IMR-90 (cell line): ENCODE data around the gene GGNBP2. TPM values are rescaled to one million over a fixed set of nuclear protein-coding genes. Genes with fewer than 3 reads are reported as not detected.

Experiments used
- ATAC-seq: fragments of 200-7000 bp; cut with Tn5 transposase; 2 replicates; pipeline ENCODE4 v1.9.1; 2020; ENCODE audit warnings: low read depth, mild to moderate bottlenecking, moderate library complexity
- BruUV-seq: library from RNA; stranded (reverse); fragments of 400-500 nt; replicated peaks from 2 replicates; lab custom pipeline; 2021; lab: Mats Ljungman, UMichigan
- CTCF ChIA-PET: fragments of 300-600 bp; formaldehyde crosslinking; extraction: SDS; loops from one replicate; lab custom pipeline; 2021; ENCODE audit warnings: antibody characterized with exemption; lab: Yijun Ruan, JAX
- POLR2A ChIA-PET: fragments of 300-600 bp; sonication (Branson Sonifier 250); formaldehyde crosslinking; loops from one replicate; lab custom pipeline; 2022; ENCODE audit warnings: antibody characterized with exemption; ENCODE audit not compliant: unreplicated experiment; lab: Charles Lee
- DNase-seq: peaks from one replicate; pipeline ENCODE4 v3.0.0; 2013
- H2AFZ ChIP-seq: replicated peaks from 2 replicates; pipeline ENCODE3; 2013; ENCODE audit warnings: low read length, mild to moderate bottlenecking; ENCODE audit not compliant: poor library complexity
- H2AK5ac ChIP-seq: 2 replicates; pipeline ENCODE4 v1.6.1; 2013; ENCODE audit warnings: low read depth, low read length, inconsistent platforms
- H2AK9ac ChIP-seq: replicated peaks from 2 replicates; pipeline ENCODE3; 2013; ENCODE audit warnings: mild to moderate bottlenecking, low read depth, low read length, moderate library complexity; ENCODE audit not compliant: poor library complexity
- H2BK120ac ChIP-seq: 2 replicates; pipeline ENCODE4 v1.6.1; 2013; ENCODE audit warnings: low read depth, low read length, inconsistent platforms
- H2BK15ac ChIP-seq: 3 replicates; pipeline ENCODE4 v1.6.1; 2013; ENCODE audit warnings: low read depth, low read length, inconsistent platforms
- H2BK20ac ChIP-seq: 2 replicates; pipeline ENCODE4 v1.6.1; 2013; ENCODE audit warnings: low read depth, mild to moderate bottlenecking, inconsistent platforms, low read length, moderate library complexity
- H2BK5ac ChIP-seq: 2 replicates; pipeline ENCODE4 v1.6.1; 2013; ENCODE audit warnings: mild to moderate bottlenecking, low read depth, low read length, inconsistent platforms; ENCODE audit not compliant: poor library complexity, severe bottlenecking
- H3K14ac ChIP-seq: replicated peaks from 2 replicates; pipeline ENCODE4 v1.6.1; 2013; ENCODE audit warnings: low read depth, low read length, inconsistent platforms
- H3K18ac ChIP-seq: 2 replicates; pipeline ENCODE4 v1.6.1; 2013; ENCODE audit warnings: low read depth, low read length, control low read depth
- H3K23ac ChIP-seq: 2 replicates; pipeline ENCODE4 v1.6.1; 2013; ENCODE audit warnings: low read depth, low read length, inconsistent platforms
- H3K27ac ChIP-seq: 2 replicates; pipeline ENCODE4 v1.5.1; 2013; ENCODE audit warnings: mild to moderate bottlenecking, control low read depth, low read length; ENCODE audit not compliant: insufficient read depth
- H3K27me3 ChIP-seq: 2 replicates; pipeline ENCODE4 v1.6.1; 2013; ENCODE audit warnings: low read length; ENCODE audit not compliant: control insufficient read depth, insufficient read depth
- H3K36me3 ChIP-seq: 2 replicates; pipeline ENCODE4 v1.6.1; 2013; ENCODE audit warnings: low read length, mixed read lengths; ENCODE audit not compliant: control insufficient read depth, insufficient read depth
- H3K4ac ChIP-seq: 2 replicates; pipeline ENCODE4 v1.6.1; 2013; ENCODE audit warnings: low read depth, low read length, inconsistent platforms
- H3K4me1 ChIP-seq: 2 replicates; pipeline ENCODE4 v1.6.1; 2013; ENCODE audit warnings: low read length, mixed read lengths; ENCODE audit not compliant: control insufficient read depth, insufficient read depth
- H3K4me2 ChIP-seq: 2 replicates; pipeline ENCODE4 v1.6.1; 2013; ENCODE audit warnings: low read depth, mild to moderate bottlenecking, control low read depth, low read length, moderate library complexity
- H3K4me3 ChIP-seq: 2 replicates; pipeline ENCODE4 v1.5.1; 2013; ENCODE audit warnings: low read depth, mild to moderate bottlenecking, control low read depth, low read length, moderate library complexity; ENCODE audit not compliant: insufficient read depth
- H3K56ac ChIP-seq: 2 replicates; pipeline ENCODE4 v1.6.1; 2013; ENCODE audit warnings: low read length, inconsistent platforms; ENCODE audit not compliant: insufficient read depth; ENCODE audit errors: extremely low read depth
- H3K79me1 ChIP-seq, 2 experiments: 2 replicates each; pipeline ENCODE4 v1.6.1; 2013; ENCODE audit warnings: low read length in 2 of 2, inconsistent platforms in 1 of 2, low read depth in 1 of 2
- H3K9ac ChIP-seq: 2 replicates; pipeline ENCODE4 v1.6.1; 2013; ENCODE audit warnings: low read depth, low read length, control low read depth
- H3K9me1 ChIP-seq: 2 replicates; pipeline ENCODE4 v1.6.1; 2013; ENCODE audit warnings: low read length, inconsistent platforms; ENCODE audit not compliant: insufficient read depth
- H3K9me3 ChIP-seq: 2 replicates; pipeline ENCODE4 v1.6.1; 2013; ENCODE audit warnings: low read length; ENCODE audit not compliant: control insufficient read depth, insufficient read depth
- H4K20me1 ChIP-seq: 2 replicates; pipeline ENCODE4 v1.6.1; 2013; ENCODE audit warnings: low read length, inconsistent platforms; ENCODE audit not compliant: insufficient read depth
- H4K5ac ChIP-seq: 2 replicates; pipeline ENCODE4 v1.6.1; 2013; ENCODE audit warnings: mild to moderate bottlenecking, low read depth, low read length, control low read depth
- H4K8ac ChIP-seq, 2 experiments: 2 replicates each; pipeline ENCODE4 v1.6.1; 2013; ENCODE audit warnings: low read depth in 2 of 2, low read length in 2 of 2, control low read depth in 1 of 2, inconsistent platforms in 1 of 2
- H4K91ac ChIP-seq: 2 replicates; pipeline ENCODE4 v1.6.1; 2013; ENCODE audit warnings: low read depth, low read length, inconsistent platforms; ENCODE audit not compliant: insufficient read depth
- BHLHE40 ChIP-seq: fragments of 150-350 bp; IDR thresholded peaks from 2 replicates; pipeline ENCODE4 v1.6.1; 2016; ENCODE audit warnings: mild to moderate bottlenecking, low read depth, low read length
- CEBPB ChIP-seq: IDR thresholded peaks from 2 replicates; pipeline ENCODE4 v1.6.1; 2012; ENCODE audit warnings: low read depth, low read length, improper control_type of control experiment
- CHD1 ChIP-seq: IDR thresholded peaks from 2 replicates; pipeline ENCODE4 v1.6.1; 2012; ENCODE audit warnings: low read depth, low read length, improper control_type of control experiment
- ELK1 ChIP-seq: fragments of 150-350 bp; IDR thresholded peaks from 2 replicates; pipeline ENCODE4 v1.6.1; 2016; ENCODE audit warnings: low read depth, mild to moderate bottlenecking, low read length, moderate library complexity, borderline replicate concordance
- FOS ChIP-seq: fragments of 150-350 bp; IDR thresholded peaks from 2 replicates; pipeline ENCODE4 v1.6.1; 2016; ENCODE audit warnings: low read depth, low read length
- MAZ ChIP-seq: IDR thresholded peaks from 2 replicates; pipeline ENCODE4 v1.6.1; 2012; ENCODE audit warnings: low read depth, mild to moderate bottlenecking, low read length, improper control_type of control experiment, moderate library complexity, borderline replicate concordance
- MXI1 ChIP-seq: IDR thresholded peaks from 2 replicates; pipeline ENCODE4 v1.6.1; 2012; ENCODE audit warnings: low read depth, mild to moderate bottlenecking, low read length, moderate library complexity, borderline replicate concordance
- NFE2L2 ChIP-seq: fragments of 150-350 bp; IDR thresholded peaks from 2 replicates; pipeline ENCODE4 v1.6.1; 2016; ENCODE audit warnings: low read depth, mild to moderate bottlenecking, low read length
- POLR2A ChIP-seq: IDR thresholded peaks from 2 replicates; pipeline ENCODE4 v1.6.1; 2012; ENCODE audit warnings: mild to moderate bottlenecking, low read depth, low read length
- RAD21 ChIP-seq: IDR thresholded peaks from 2 replicates; pipeline ENCODE4 v1.6.1; 2012; ENCODE audit warnings: low read length, improper control_type of control experiment
- RFX5 ChIP-seq: IDR thresholded peaks from 2 replicates; pipeline ENCODE4 v1.8.0; 2012; ENCODE audit warnings: low read depth, mild to moderate bottlenecking, low read length, moderate library complexity
- SMC3 ChIP-seq: fragments of 150-350 bp; IDR thresholded peaks from 2 replicates; pipeline ENCODE4 v1.6.1; 2016; ENCODE audit warnings: low read depth, mild to moderate bottlenecking, antibody characterized with exemption, low read length, moderate library complexity
- USF2 ChIP-seq: fragments of 150-350 bp; IDR thresholded peaks from 2 replicates; pipeline ENCODE4 v1.6.1; 2017; ENCODE audit warnings: mild to moderate bottlenecking, antibody characterized with exemption, low read length, low read depth
- WGBS, 2 experiments: methylation state at CpG; one replicate each; pipeline versions ENCODE4 v1.1.5 to v1.1.7; 2013; ENCODE audit warnings: missing lambda C conversion rate in 2 of 2; ENCODE audit not compliant: insufficient read length in 1 of 2; ENCODE audit errors: extremely low coverage in 2 of 2; 5-methylcytosine and 5-hydroxymethylcytosine counted together
- dilution Hi-C: fragments of 300-500 bp; cut with HindIII; formaldehyde crosslinking; loops from one replicate; pipeline ENCODE4 v1.14.3; 2018; ENCODE audit warnings: low sequenced_read_pairs; ENCODE audit not compliant: unreplicated experiment
- in situ Hi-C: fragments of 300-500 bp; cut with MboI; formaldehyde crosslinking; loops from 3 replicates; pipeline ENCODE4 v1.14.3; 2019; ENCODE audit warnings: low sequenced_read_pairs, inconsistent platforms, mixed read lengths
- intact Hi-C: fragments of 100-400 bp; cut with micrococcal nuclease; formaldehyde crosslinking; loops from 2 replicates; pipeline ENCODE4 v1.10.0; 2022
- polyA plus RNA-seq, 3 experiments: library from polyadenylated mRNA; depleted of rRNA; stranded (reverse); fragments of >200 nt; gene quantifications; 2 replicates each; pipeline ENCODE4 v1.2.3, GENCODE V29; 2012; ENCODE audit warnings: low replicate concordance in 1 of 3
- total RNA-seq: library from RNA; depleted of rRNA; stranded (reverse); fragments of >200 nt; gene quantifications from 2 replicates; pipeline ENCODE4 v1.2.3, GENCODE V29; 2012
- TF ChIP-seq, protein P1 (sequence below): conservative IDR thresholded peaks from 2 replicates; pipeline ENCODE4 v1.5.1; 2012; ENCODE audit warnings: mild to moderate bottlenecking, low read depth, low read length, improper control_type of control experiment

GGNBP2 gene
- total and polyA plus RNA-seq, 2 of the 4 experiments (the other 2 are of a cell fraction): 40.7 to 56.2 TPM

DNA sequence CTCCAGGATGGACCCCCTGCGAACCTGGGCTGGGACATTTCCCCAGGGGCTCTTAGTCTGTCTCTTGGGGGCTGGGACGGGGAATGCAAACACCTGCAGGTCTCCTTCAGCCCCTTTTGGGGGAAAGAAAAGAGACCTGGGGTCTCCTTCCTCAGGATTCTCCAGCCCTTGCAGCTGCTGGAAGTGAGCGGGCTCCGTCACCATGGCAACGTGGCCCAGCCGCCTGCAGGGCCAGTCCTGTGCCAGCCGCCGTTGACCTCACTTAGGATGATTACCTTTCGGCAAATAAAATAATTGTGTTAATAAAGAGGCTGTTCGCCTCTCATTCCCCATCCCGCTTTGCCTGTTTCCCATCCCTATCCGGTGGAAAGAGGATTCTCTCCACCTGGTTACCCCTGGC lies 82.4 kb downstream of the GGNBP2 start:
- WGBS, 2 experiments: no CpG with 5 or more reads among the region's 12 CpGs
- H4K20me1 ChIP-seq: no peaks in the 10 kb centered on the region; the same call in 1 of the 2 replicates
- H2AFZ ChIP-seq: no peak overlapping the region
- TF ChIP-seq NFE2L2 (no peak), CEBPB (no peak), SMC3 (no peak), ELK1 (no peak), MAZ (no peak), MXI1 (no peak), CHD1 (no peak), RFX5 (no peak), USF2 (no peak), POLR2A (no peak), RAD21 (no peak), BHLHE40 (no peak), FOS (no peak)
- TF ChIP-seq, protein P1, sequence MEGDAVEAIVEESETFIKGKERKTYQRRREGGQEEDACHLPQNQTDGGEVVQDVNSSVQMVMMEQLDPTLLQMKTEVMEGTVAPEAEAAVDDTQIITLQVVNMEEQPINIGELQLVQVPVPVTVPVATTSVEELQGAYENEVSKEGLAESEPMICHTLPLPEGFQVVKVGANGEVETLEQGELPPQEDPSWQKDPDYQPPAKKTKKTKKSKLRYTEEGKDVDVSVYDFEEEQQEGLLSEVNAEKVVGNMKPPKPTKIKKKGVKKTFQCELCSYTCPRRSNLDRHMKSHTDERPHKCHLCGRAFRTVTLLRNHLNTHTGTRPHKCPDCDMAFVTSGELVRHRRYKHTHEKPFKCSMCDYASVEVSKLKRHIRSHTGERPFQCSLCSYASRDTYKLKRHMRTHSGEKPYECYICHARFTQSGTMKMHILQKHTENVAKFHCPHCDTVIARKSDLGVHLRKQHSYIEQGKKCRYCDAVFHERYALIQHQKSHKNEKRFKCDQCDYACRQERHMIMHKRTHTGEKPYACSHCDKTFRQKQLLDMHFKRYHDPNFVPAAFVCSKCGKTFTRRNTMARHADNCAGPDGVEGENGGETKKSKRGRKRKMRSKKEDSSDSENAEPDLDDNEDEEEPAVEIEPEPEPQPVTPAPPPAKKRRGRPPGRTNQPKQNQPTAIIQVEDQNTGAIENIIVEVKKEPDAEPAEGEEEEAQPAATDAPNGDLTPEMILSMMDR: no peak
- H2BK15ac ChIP-seq: no peak overlapping the region
- peaks cover 23% of the 10 kb centered on the region for H3K27me3 ChIP-seq
- H4K5ac ChIP-seq: no peak overlapping the region
- no peak overlapping the region for H4K91ac ChIP-seq
- H3K23ac ChIP-seq: no peak overlapping the region
- no peak overlapping the region for H2BK120ac ChIP-seq
- dilution Hi-C loops: loop anchor here (25.0 kb wide), 1 partner anchor 435 kb away; no protein-coding TSS in a partner anchor
- no peaks in the 10 kb centered on the region for H3K9me3 ChIP-seq
- no peak overlapping the region for H3K18ac ChIP-seq
- no peak overlapping the region for H2BK20ac ChIP-seq
- no peaks in the 10 kb centered on the region for H3K36me3 ChIP-seq
- in situ Hi-C loops: no loop called here
- no TSS peak for BruUV-seq
- H3K14ac ChIP-seq: no peak overlapping the region
- no peak for ATAC-seq
- no peak overlapping the region for H3K4ac ChIP-seq
- no peak overlapping the region for H3K4me2 ChIP-seq
- no peaks in the 10 kb centered on the region for H3K9me1 ChIP-seq
- H3K27ac ChIP-seq: no peak overlapping the region
- ChIA-PET CTCF (interaction anchor here (1.6 kb wide), 1 partner anchor 10 kb away, joined by 3 read pairs; no protein-coding TSS in a partner anchor), POLR2A (no interaction called here)
- H4K8ac ChIP-seq: no peak overlapping the region
- no peak overlapping the region for H3K56ac ChIP-seq
- H2AK5ac ChIP-seq: no peak overlapping the region
- no peaks in the 10 kb centered on the region for H3K79me1 ChIP-seq
- H2BK5ac ChIP-seq: no peak overlapping the region
- no peaks in the 10 kb centered on the region for H3K4me1 ChIP-seq
- no peak overlapping the region for H3K4me3 ChIP-seq
- H2AK9ac ChIP-seq: no peak overlapping the region
- DNase-seq: no peak
- H3K9ac ChIP-seq: no peak overlapping the region
- intact Hi-C loops: no loop called here
